Measurements from ENCODE around the gene PLXNB3. TPM values are rescaled to one million over a fixed set of nuclear protein-coding genes. Genes with fewer than 3 reads are reported as not detected.

PLXNB3 gene
- total RNA-seq, 1 experiment from 2014 or later = 2.5 TPM

GRCh38 chrX:153792368-153792767 is 28.3 kb downstream of the PLXNB3 start:
- ATAC-seq (no peak), DNase-seq (ENCODE audit: low spot score) (no peak)
- H3K27me3 Mint-ChIP-seq (ENCODE audit: low read depth) = no peaks in the 10 kb centered on the region
- H3K4me3 Mint-ChIP-seq = no peak overlapping the region
- H3K36me3 Mint-ChIP-seq = peaks cover 4% of the 10 kb centered on the region; the same call in 1 of the 2 replicates
- ChIA-PET POLR2A (no interaction called here), CTCF (no interaction called here)
- no peak overlapping the region for H3K27ac Mint-ChIP-seq
- no peaks in the 10 kb centered on the region for H3K9me3 Mint-ChIP-seq
- no peak for TF ChIP-seq PRRX2 (CRISPR knock-in tag; IDR thresholded peaks at IDR 0.05)
- no peak for TF ChIP-seq PRDM15 (CRISPR knock-in tag; IDR thresholded peaks at IDR 0.05)
- no peak for TF ChIP-seq STAT6 (CRISPR knock-in tag; conservative IDR thresholded peaks at IDR 0.05; ENCODE audit: low read depth)
- TF ChIP-seq GRHL2 (CRISPR knock-in tag; IDR thresholded peaks at IDR 0.05; ENCODE audit: insufficient replicate concordance, severe bottlenecking) = no peak
- no peak for TF ChIP-seq PREB (CRISPR knock-in tag; IDR thresholded peaks at IDR 0.05; ENCODE audit: borderline replicate concordance)
- no peak for TF ChIP-seq TEAD4 (CRISPR knock-in tag; IDR thresholded peaks at IDR 0.05)
- no peak for TF ChIP-seq HMGXB4 (CRISPR knock-in tag; IDR thresholded peaks at IDR 0.05)
- no peak for TF ChIP-seq CREB1 (CRISPR knock-in tag; IDR thresholded peaks at IDR 0.05)
- TF ChIP-seq ZNF281 (CRISPR knock-in tag; IDR thresholded peaks at IDR 0.05) = no peak
- TF ChIP-seq CTCF (IDR thresholded peaks at IDR 0.05) = no peak
- TF ChIP-seq MYBL2 (CRISPR knock-in tag; IDR thresholded peaks at IDR 0.05) = no peak
- peaks cover 12% of the 10 kb centered on the region for H3K4me1 Mint-ChIP-seq

All from WTC11 (cell line).